Articular chondrocyte of knee joint (primary cell): ENCODE data around the gene NLRP7. TPM values are rescaled to one million over a fixed set of nuclear protein-coding genes. Genes with fewer than 3 reads are reported as not detected.

Source experiments
- small RNA-seq: library from RNA; depleted of rRNA; stranded (forward); fragments of <200 nt; gene quantifications from one replicate; pipeline ENCODE3, GENCODE V24; 2012
- total RNA-seq: library from RNA; depleted of rRNA; stranded (reverse); fragments of >200 nt; gene quantifications from 2 replicates; pipeline ENCODE4 v1.2.3, GENCODE V29; 2012

Gene NLRP7
- not detected in 2 replicates for total RNA-seq

DNA sequence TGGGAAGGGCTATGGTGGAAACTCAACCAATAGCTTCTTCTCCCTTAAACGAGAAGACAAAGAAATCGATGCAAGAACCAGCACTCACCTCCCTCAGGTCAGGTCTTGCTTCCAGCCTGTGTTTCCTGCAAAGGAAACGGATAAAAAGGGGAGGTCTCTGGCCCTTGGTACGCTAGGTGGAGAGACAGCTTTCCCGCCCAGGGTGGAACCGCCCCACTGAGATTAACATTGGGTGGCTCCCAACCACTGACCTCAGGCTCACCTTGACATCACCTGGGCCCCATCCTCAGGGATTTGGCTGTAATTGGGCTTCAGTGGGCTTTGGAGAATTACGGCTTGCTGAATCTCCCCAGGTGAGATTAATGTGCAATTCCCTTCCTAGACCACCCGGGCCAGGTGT is at the start of gene NLRP7:
Gene NLRP7, minus strand, starts transcription at position 150 of the 400 bp plus-strand sequence.

DNA sequence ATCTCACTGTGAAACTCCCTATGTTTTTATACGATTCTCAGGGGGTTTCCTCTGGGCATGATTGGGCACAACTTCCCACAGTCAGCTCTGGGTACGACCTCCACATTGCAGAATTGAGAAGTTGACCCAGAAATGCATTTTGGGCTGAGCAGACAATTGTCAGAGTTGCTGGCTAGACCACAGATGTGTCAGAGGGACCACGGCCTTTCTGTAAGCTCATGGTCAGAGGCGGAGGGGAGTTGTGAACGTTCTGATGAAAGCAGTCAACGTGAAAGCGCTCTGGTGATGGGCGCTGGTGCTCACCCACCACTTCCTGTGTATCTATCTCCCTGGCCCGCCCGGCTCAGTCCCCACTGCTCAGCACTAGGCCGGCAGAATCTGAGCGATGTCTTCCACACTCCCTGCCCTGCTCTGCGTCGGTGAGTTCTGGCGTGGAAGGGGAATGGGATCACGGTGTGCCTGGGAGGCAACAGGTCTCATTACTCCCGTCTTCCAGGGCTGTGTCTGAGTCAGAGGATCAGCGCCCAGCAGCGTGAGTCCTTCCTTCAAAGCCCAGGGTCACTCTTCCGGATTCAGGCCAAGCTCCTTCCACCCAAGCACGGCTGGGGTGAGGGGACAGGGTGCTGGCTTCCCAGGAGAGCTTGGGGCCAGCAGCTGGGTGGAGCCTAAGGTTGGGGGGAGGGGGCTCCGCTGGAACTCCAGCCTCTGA is 41.4 kb downstream of the NLRP7 start, which contains the start of gene NCR1:
Gene NCR1, plus strand, starts transcription at position 346 of the 709 bp plus-strand sequence. Its CDS starts 40 bp downstream, at position 386.

DNA sequence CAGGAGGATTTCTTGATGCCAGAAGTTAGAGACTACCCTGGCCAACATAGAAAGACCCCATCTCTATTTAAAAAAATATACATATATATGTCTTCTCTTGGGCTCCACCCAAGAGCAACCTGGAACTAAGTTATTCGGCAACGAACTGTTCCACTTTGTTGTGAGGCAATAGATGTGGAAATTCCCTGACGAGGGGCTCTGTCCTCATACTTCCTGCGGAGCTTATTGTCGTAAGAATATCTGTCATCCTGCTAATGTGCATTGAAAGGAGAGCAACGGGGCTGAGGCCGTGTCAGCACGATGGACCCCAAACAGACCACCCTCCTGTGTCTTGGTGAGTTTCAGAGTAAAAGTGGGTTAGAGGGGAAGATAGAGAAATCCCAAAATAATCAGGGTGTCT is 73.3 kb downstream of the NLRP7 start, which contains the start of gene FCAR:
Gene FCAR, plus strand, starts transcription at position 246 of the 400 bp plus-strand sequence. Its CDS starts 55 bp downstream, at position 301.

Small RNA genes lying within 50 kb of the gene (small RNA-seq; reads per million reads assigned to genes)
- not detected for gene AC011476.8

Other genes with a start within 250 kb of the NLRP7 start
- not detected in 2 replicates for gene KIR3DL3, start 223.1 kb downstream of the NLRP7 start, total RNA-seq
- gene KIR2DL3, start 209.0 kb downstream of the NLRP7 start, total RNA-seq: not detected in 2 replicates
- gene KIR2DL1, start 177.7 kb downstream of the NLRP7 start, total RNA-seq: not detected in 2 replicates
- gene KIR2DL4, start 143.9 kb downstream of the NLRP7 start, total RNA-seq: not detected in 2 replicates
- not detected in 2 replicates for gene KIR3DL1, start 131.1 kb downstream of the NLRP7 start, total RNA-seq
- not detected in 2 replicates for gene KIR2DS4, start 114.9 kb downstream of the NLRP7 start, total RNA-seq
- not detected in 2 replicates for gene KIR3DL2, start 97.1 kb downstream of the NLRP7 start, total RNA-seq
- gene FCAR, start 73.3 kb downstream of the NLRP7 start, total RNA-seq: not detected in 2 replicates
- not detected in 2 replicates for gene NCR1, start 41.4 kb downstream of the NLRP7 start, total RNA-seq
- gene NLRP2, start 18.8 kb upstream of the NLRP7 start, total RNA-seq: 0.65 TPM in 1 of 2 replicates, not detected in the other
- not detected in 2 replicates for gene GP6, start 90.7 kb upstream of the NLRP7 start, total RNA-seq
- gene RDH13, start 115.6 kb upstream of the NLRP7 start, total RNA-seq: 8.6 and 9.1 TPM in 2 replicates
- gene EPS8L1, start 128.3 kb upstream of the NLRP7 start, total RNA-seq: 0.26 TPM in 1 of 2 replicates, not detected in the other
- gene PPP1R12C, start 170.1 kb upstream of the NLRP7 start, total RNA-seq: 30.4 and 32.4 TPM in 2 replicates
- gene TNNT1, start 201.7 kb upstream of the NLRP7 start, total RNA-seq: 1.9 and 7.8 TPM in 2 replicates
- gene TNNI3, start 210.2 kb upstream of the NLRP7 start, total RNA-seq: not detected in 2 replicates
- 0.43 and 0.91 TPM in 2 replicates for gene DNAAF3, start 219.1 kb upstream of the NLRP7 start, total RNA-seq
- not detected in 2 replicates for gene SYT5, start 232.8 kb upstream of the NLRP7 start, total RNA-seq